Measurements from ENCODE around the gene HP. TPM values are rescaled to one million over a fixed set of nuclear protein-coding genes. Genes with fewer than 3 reads are reported as not detected.

HP gene
- total and polyA plus RNA-seq, 2 of the 4 experiments (the other 2 are of a cell fraction), result not detected

DNA sequence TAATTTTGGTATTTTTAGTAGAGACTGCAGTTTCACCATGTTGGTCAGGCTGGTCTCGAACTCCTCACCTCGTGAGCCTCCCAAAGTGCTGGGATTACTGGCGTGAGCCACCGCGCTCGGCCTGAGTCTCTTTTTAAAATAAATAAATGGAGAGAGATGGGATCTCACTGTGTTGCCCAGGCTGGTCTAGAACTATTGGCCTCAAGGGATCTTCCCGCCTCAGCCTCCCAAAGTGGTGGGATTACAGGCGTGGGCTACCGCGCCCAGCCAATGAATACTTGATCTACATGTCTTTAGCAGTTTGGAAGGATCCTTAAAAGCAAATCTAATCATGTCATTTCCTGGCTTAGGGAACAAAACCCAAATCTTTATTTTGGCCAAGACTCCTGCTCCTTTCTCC lies 44.5 kb upstream of the HP start:
- H4K5ac ChIP-seq (ENCODE audit: low read depth, low read length), result no peak overlapping the region
- dilution Hi-C loops (cut with HindIII; ENCODE audit: low sequenced_read_pairs, unreplicated experiment), result no loop called here
- H3K23ac ChIP-seq (ENCODE audit: low read depth, low read length), result no peak overlapping the region
- H3K18ac ChIP-seq (ENCODE audit: low read depth, low read length), result no peak overlapping the region
- in situ Hi-C loops (cut with MboI; ENCODE audit: low sequenced_read_pairs), result no loop called here
- no peaks in the 10 kb centered on the region for H3K4me1 ChIP-seq (ENCODE audit: control insufficient read depth, insufficient read depth, low read length)
- no peak overlapping the region for H3K4me3 ChIP-seq (ENCODE audit: insufficient read depth, low read depth, low read length)
- H3K27me3 ChIP-seq (ENCODE audit: control insufficient read depth, insufficient read depth, low read length), result no peaks in the 10 kb centered on the region
- no peak overlapping the region for H3K4ac ChIP-seq (ENCODE audit: low read depth, low read length)
- no peak overlapping the region for H3K4me2 ChIP-seq (ENCODE audit: low read depth, low read length)
- H3K56ac ChIP-seq (ENCODE audit: extremely low read depth, insufficient read depth, low read length), result no peak overlapping the region
- no peaks in the 10 kb centered on the region for H3K9me1 ChIP-seq (ENCODE audit: insufficient read depth, low read length)
- no peak overlapping the region for H4K8ac ChIP-seq (ENCODE audit: low read depth in 2 of 2, low read length in 2 of 2)
- no peak overlapping the region for H3K9ac ChIP-seq (ENCODE audit: low read depth, low read length)
- TF ChIP-seq MAFK (IDR thresholded peaks at IDR 0.05; ENCODE audit: low read depth, low read length) (no peak), RCOR1 (IDR thresholded peaks at IDR 0.05; ENCODE audit: insufficient replicate concordance, low read length) (no peak), RAD21 (IDR thresholded peaks at IDR 0.05; ENCODE audit: low read length) (no peak), NFE2L2 (IDR thresholded peaks at IDR 0.05; ENCODE audit: low read depth, low read length) (no peak), RFX5 (IDR thresholded peaks at IDR 0.05; ENCODE audit: low read depth, low read length) (no peak), BHLHE40 (IDR thresholded peaks at IDR 0.05; ENCODE audit: low read depth, low read length) (no peak), SMC3 (IDR thresholded peaks at IDR 0.05; ENCODE audit: low read depth, low read length) (no peak)
- no peak overlapping the region for H2AFZ ChIP-seq (replicated peaks; ENCODE audit: low read length, poor library complexity)
- H2AK9ac ChIP-seq (replicated peaks; ENCODE audit: low read depth, low read length, poor library complexity), result no peak overlapping the region
- H2BK120ac ChIP-seq (ENCODE audit: low read depth, low read length), result no peak overlapping the region
- intact Hi-C loops (cut with micrococcal nuclease), result no loop called here
- H3K79me1 ChIP-seq (ENCODE audit: low read depth in 1 of 2, low read length in 2 of 2), result peaks cover 8 to 9% of the 10 kb centered on the region in 2 experiments; a peak in 3 of 4 replicates
- H2BK15ac ChIP-seq (ENCODE audit: low read depth, low read length), result no peak overlapping the region
- WGBS, 2 experiments (ENCODE audit: extremely low coverage in 2 of 2, insufficient read length in 1 of 2), result 100% methylated on average over 1 of the region's 10 CpGs; no CpG with 5 or more reads in 1 of the 2 experiments
- POLR2A ChIA-PET (ENCODE audit: unreplicated experiment), result no interaction called here
- no peak overlapping the region for H2BK5ac ChIP-seq (ENCODE audit: low read depth, low read length, poor library complexity, severe bottlenecking)
- H3K27ac ChIP-seq (ENCODE audit: insufficient read depth, low read length), result no peak overlapping the region
- H4K20me1 ChIP-seq (ENCODE audit: insufficient read depth, low read length), result no peaks in the 10 kb centered on the region
- DNase-seq (no peak), ATAC-seq (ENCODE audit: low read depth) (no peak)
- no TSS peak for BruUV-seq (replicated peaks)
- CTCF ChIA-PET, result no interaction called here
- no peaks in the 10 kb centered on the region for H3K9me3 ChIP-seq (ENCODE audit: control insufficient read depth, insufficient read depth, low read length)
- H2BK20ac ChIP-seq (ENCODE audit: low read depth, low read length), result no peak overlapping the region
- H3K36me3 ChIP-seq (ENCODE audit: control insufficient read depth, insufficient read depth, low read length), result no peaks in the 10 kb centered on the region
- H3K14ac ChIP-seq (replicated peaks; ENCODE audit: low read depth, low read length), result no peak overlapping the region
- H2AK5ac ChIP-seq (ENCODE audit: low read depth, low read length), result no peak overlapping the region
- no peak overlapping the region for H4K91ac ChIP-seq (ENCODE audit: insufficient read depth, low read depth, low read length)

All from IMR-90 (cell line).